ENCODE data around the gene FAM236C. TPM values are rescaled to one million over a fixed set of nuclear protein-coding genes. Genes with fewer than 3 reads are reported as not detected.
"Not testable (repeated sequence)": the region's sequence is repeated elsewhere in the genome, so short reads cannot be mapped to it uniquely, and the experiment has no call there.

FAM236C gene
- not detected for total RNA-seq
- long read RNA-seq, donor 1: 0 reads
- long read RNA-seq, donor 2: 0 reads

- intact Hi-C loops (cut with DNase I); DNase-seq (ENCODE audit: low spot score): not testable (repeated sequence)
Measured at GRCh38 chrX:72912315-72912714, at the start of gene FAM236C. Gene FAM236C, plus strand, starts transcription at chrX:72912615. Its CDS starts 100 bp downstream, at chrX:72912715.

- intact Hi-C loops (cut with DNase I): not testable (repeated sequence)
Measured at GRCh38 chrX:72882898-72883297, 29.5 kb upstream of the FAM236C start.

GRCh38 chrX:72889740-72890139 is 22.7 kb upstream of the FAM236C start:
- intact Hi-C loops (cut with DNase I); DNase-seq (ENCODE audit: low spot score): not testable (repeated sequence)

More at GRCh38 chrX:72882898-72883297, 29.5 kb upstream of the FAM236C start:
- DNase-seq (ENCODE audit: low spot score): not testable (repeated sequence)

GRCh38 chrX:72916096-72916495 is 3.7 kb downstream of the FAM236C start:
- DNase-seq (ENCODE audit: low spot score); intact Hi-C loops (cut with DNase I): not testable (repeated sequence)

GRCh38 chrX:72932283-72932682 is 19.9 kb downstream of the FAM236C start:
- intact Hi-C loops (cut with DNase I); DNase-seq (ENCODE audit: low spot score): not testable (repeated sequence)

GRCh38 chrX:72936455-72936854 is 24.0 kb downstream of the FAM236C start:
- intact Hi-C loops (cut with DNase I): not testable (repeated sequence)

GRCh38 chrX:72936882-72937455 is 24.6 kb downstream of the FAM236C start:
- DNase-seq (ENCODE audit: low spot score); intact Hi-C loops (cut with DNase I): not testable (repeated sequence)

More at GRCh38 chrX:72936455-72936854, 24.0 kb downstream of the FAM236C start:
- DNase-seq (ENCODE audit: low spot score): not testable (repeated sequence)

GRCh38 chrX:72937906-72938305 is 25.5 kb downstream of the FAM236C start, which contains the start of gene FAM236A:
Gene FAM236A, plus strand, starts transcription at chrX:72938206. Its CDS starts 57 bp downstream, at chrX:72938263.
- intact Hi-C loops (cut with DNase I); DNase-seq (ENCODE audit: low spot score): not testable (repeated sequence)

GRCh38 chrX:72942272-72942671 is 29.9 kb downstream of the FAM236C start:
- DNase-seq (ENCODE audit: low spot score); intact Hi-C loops (cut with DNase I): not testable (repeated sequence)

- intact Hi-C loops (cut with DNase I); DNase-seq (ENCODE audit: low spot score): not testable (repeated sequence)
Measured at GRCh38 chrX:72943035-72943818, 30.8 kb downstream of the FAM236C start.

- DNase-seq (ENCODE audit: low spot score); intact Hi-C loops (cut with DNase I): not testable (repeated sequence)
Measured at GRCh38 chrX:72943819-72944169, 31.4 kb downstream of the FAM236C start, which contains the start of gene DMRTC1. Gene DMRTC1, minus strand, starts transcription at chrX:72943837. Its CDS starts 68,143 bp downstream, at chrX:72875694.

GRCh38 chrX:72959971-72960370 is 47.6 kb downstream of the FAM236C start:
- intact Hi-C loops (cut with DNase I); DNase-seq (ENCODE audit: low spot score): not testable (repeated sequence)

Other genes starting within 250 kb of the FAM236C start
- 1 to 10 TPM; 5.6 to 7.9 TPM for gene PHKA1, start 198.3 kb upstream of the FAM236C start, total RNA-seq
- gene DMRTC1B, start 135.7 kb upstream of the FAM236C start, total RNA-seq: not detected
- gene FAM236B, start 130.0 kb upstream of the FAM236C start, total RNA-seq: not detected
- gene FAM236D, start 104.4 kb upstream of the FAM236C start, total RNA-seq: not detected
- not detected for gene FAM236A, start 25.6 kb downstream of the FAM236C start, total RNA-seq
- not detected for gene DMRTC1, start 31.2 kb downstream of the FAM236C start, total RNA-seq
- gene PABPC1L2B, start 90.3 kb downstream of the FAM236C start, total RNA-seq: not detected
- not detected for gene PABPC1L2A, start 166.9 kb downstream of the FAM236C start, total RNA-seq

All from posterior vena cava (tissue), 2 donors.